Osteoblast (primary cell): Measurements from ENCODE around the gene LZTS2. TPM values are rescaled to one million over a fixed set of nuclear protein-coding genes. Genes with fewer than 3 reads are reported as not detected.
A peak's percentile ranks its signal among the peaks of the same experiment; 100 is the strongest.

Experiments
- DNase-seq: peaks from one replicate; pipeline ENCODE4 v3.0.0; 2011; ENCODE audit warnings: low spot score, mixed read lengths; ENCODE audit not compliant: insufficient read length; ENCODE audit errors: missing footprints
- H2AFZ ChIP-seq: 2 replicates; pipeline ENCODE4 v1.6.0; 2011; ENCODE audit warnings: mild to moderate bottlenecking, low read length
- H3K27ac ChIP-seq: 2 replicates; pipeline ENCODE4 v1.5.1; 2011; ENCODE audit warnings: mild to moderate bottlenecking, low read depth, low read length, moderate library complexity
- H3K27me3 ChIP-seq: 2 replicates; pipeline ENCODE4 v1.6.0; 2012; ENCODE audit warnings: mild to moderate bottlenecking, control low read depth, inconsistent platforms, low read length, moderate library complexity; ENCODE audit not compliant: insufficient read depth
- H3K36me3 ChIP-seq: 2 replicates; pipeline ENCODE4 v1.5.1; 2011; ENCODE audit warnings: mild to moderate bottlenecking, low read length, control low read depth, moderate library complexity; ENCODE audit not compliant: insufficient read depth
- H3K4me1 ChIP-seq: 2 replicates; pipeline ENCODE4 v1.5.1; 2011; ENCODE audit warnings: mild to moderate bottlenecking, low read length, control low read depth, moderate library complexity; ENCODE audit not compliant: insufficient read depth
- H3K4me2 ChIP-seq: 2 replicates; pipeline ENCODE4 v1.6.0; 2011; ENCODE audit warnings: mild to moderate bottlenecking, low read length; ENCODE audit not compliant: insufficient read depth
- H3K4me3 ChIP-seq: fragments of 200-600 bp; sonication (generic); 3 replicates; pipeline ENCODE4 v1.5.1; 2012; ENCODE audit warnings: mild to moderate bottlenecking, low read length, inconsistent platforms; ENCODE audit not compliant: insufficient read depth
- H3K79me2 ChIP-seq: 2 replicates; pipeline ENCODE4 v1.6.0; 2012; ENCODE audit warnings: mild to moderate bottlenecking, low read length, control low read depth, inconsistent platforms; ENCODE audit not compliant: insufficient read depth
- H3K9me3 ChIP-seq: 2 replicates; pipeline ENCODE4 v1.5.1; 2011; ENCODE audit warnings: low read depth, low read length, control low read depth
- H4K20me1 ChIP-seq: 2 replicates; pipeline ENCODE4 v1.6.0; 2012; ENCODE audit warnings: mild to moderate bottlenecking, low read length, control low read depth; ENCODE audit not compliant: insufficient read depth
- CTCF ChIP-seq: IDR thresholded peaks from 2 replicates; pipeline ENCODE4 v1.5.1; 2011; ENCODE audit warnings: mild to moderate bottlenecking, low read depth, low read length, moderate library complexity; ENCODE audit errors: extremely low read depth
- total RNA-seq: library from RNA; depleted of rRNA; stranded (reverse); fragments of >200 nt; gene quantifications from 2 replicates; pipeline ENCODE4 v1.2.3, GENCODE V29; 2012

Gene LZTS2
- total RNA-seq, 1 donor: 127 TPM

GRCh38 chr10:101053516-101053915, 53.9 kb downstream of the LZTS2 start:
- Histone ChIP-seq H3K4me2 (peak overlapping the region; percentile 6), H4K20me1 (no peaks in the 10 kb centered on the region), H2AFZ (no peak overlapping the region), H3K4me1 (peaks cover 25% of the 10 kb centered on the region), H3K27ac (no peak overlapping the region), H3K27me3 (peaks cover 19% of the 10 kb centered on the region), H3K79me2 (peaks cover 3% of the 10 kb centered on the region), H3K36me3 (peaks cover 4% of the 10 kb centered on the region), H3K4me3 (no peak overlapping the region), H3K9me3 (no peaks in the 10 kb centered on the region)
- DNase-seq: peak; percentile 88
- TF ChIP-seq CTCF: no peak

GRCh38 chr10:101054351-101054750, 54.7 kb downstream of the LZTS2 start:
- Histone ChIP-seq H3K4me1 (peaks cover 25% of the 10 kb centered on the region), H3K4me3 (no peak overlapping the region), H3K4me2 (no peak overlapping the region), H3K27ac (no peak overlapping the region), H3K79me2 (peaks cover 6% of the 10 kb centered on the region), H2AFZ (no peak overlapping the region), H3K9me3 (no peaks in the 10 kb centered on the region), H3K27me3 (peaks cover 11% of the 10 kb centered on the region), H3K36me3 (peaks cover 4% of the 10 kb centered on the region), H4K20me1 (no peaks in the 10 kb centered on the region)
- TF ChIP-seq CTCF: no peak
- DNase-seq: no peak

DNA sequence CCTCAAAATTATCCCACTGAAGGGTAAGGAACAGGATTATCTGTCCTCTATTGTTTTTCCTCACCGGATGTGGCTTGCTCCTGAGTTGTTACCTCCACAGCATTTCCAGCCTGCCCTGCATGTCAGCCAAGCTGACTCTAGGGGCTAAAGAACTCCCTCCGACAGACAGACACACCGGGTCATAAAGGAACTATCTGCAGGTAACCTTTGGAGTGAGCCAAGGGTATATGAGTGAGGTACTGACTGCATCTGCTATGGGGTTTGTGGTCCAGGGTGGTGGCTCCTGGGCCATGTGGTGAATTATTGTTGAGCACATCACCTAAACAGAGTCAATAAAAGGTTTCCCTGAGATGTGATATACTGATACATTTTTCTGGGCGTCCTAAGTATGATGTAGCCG, 55.3 kb downstream of the LZTS2 start:
- Histone ChIP-seq H3K79me2 (peaks cover 9% of the 10 kb centered on the region), H4K20me1 (no peaks in the 10 kb centered on the region), H3K36me3 (peaks cover 4% of the 10 kb centered on the region), H3K9me3 (no peaks in the 10 kb centered on the region), H3K27me3 (peaks cover 6% of the 10 kb centered on the region), H3K4me1 (peaks cover 30% of the 10 kb centered on the region), H2AFZ (no peak overlapping the region), H3K27ac (no peak overlapping the region), H3K4me3 (no peak overlapping the region), H3K4me2 (no peak overlapping the region)
- no peak for TF ChIP-seq CTCF
- no peak for DNase-seq

GRCh38 chr10:101055411-101055810, 55.8 kb downstream of the LZTS2 start:
- Histone ChIP-seq H3K27me3 (peaks cover under 1% of the 10 kb centered on the region), H3K4me3 (no peak overlapping the region), H4K20me1 (no peaks in the 10 kb centered on the region), H3K36me3 (peaks cover 4% of the 10 kb centered on the region), H3K4me1 (peaks cover 35% of the 10 kb centered on the region), H2AFZ (no peak overlapping the region), H3K27ac (no peak overlapping the region), H3K9me3 (no peaks in the 10 kb centered on the region), H3K4me2 (no peak overlapping the region), H3K79me2 (peaks cover 9% of the 10 kb centered on the region)
- no peak for TF ChIP-seq CTCF
- no peak for DNase-seq
